B cell (primary cell): Measurements from ENCODE around the gene KATNBL1. TPM values are rescaled to one million over a fixed set of nuclear protein-coding genes. Genes with fewer than 3 reads are reported as not detected.

Experiments used
- ATAC-seq: fragments of 200-7000 bp; cut with Tn5 transposase; one replicate; pipeline ENCODE4 v1.10.0; 2021; ENCODE audit warnings: low read depth, mild to moderate bottlenecking, moderate number of reproducible peaks, moderate library complexity
- CTCF ChIA-PET: fragments of 350-600 bp; sonication (Branson Sonifier 250); formaldehyde crosslinking; loops from one replicate; lab custom pipeline; 2021; ENCODE audit warnings: antibody characterized with exemption, inconsistent platforms; lab: Charles Lee
- POLR2A ChIA-PET: fragments of 350-600 bp; sonication (Branson Sonifier 250); formaldehyde crosslinking; loops from one replicate; lab custom pipeline; 2021; ENCODE audit warnings: antibody characterized with exemption; lab: Charles Lee
- DNase-seq: peaks from one replicate; pipeline ENCODE4 v3.0.0; 2013
- H2AFZ ChIP-seq: 2 replicates; pipeline ENCODE4 v1.6.1; 2012; ENCODE audit warnings: mild to moderate bottlenecking, low read depth, low read length; ENCODE audit not compliant: insufficient read depth, poor library complexity, severe bottlenecking
- H3K27ac ChIP-seq, 2 donors: 1 replicate in 1 of 2; 2 replicates in 1 of 2; pipeline ENCODE4 v1.5.1; 2012 to 2013; ENCODE audit warnings: low read length in 2 of 2, mild to moderate bottlenecking in 2 of 2, moderate library complexity in 1 of 2
- H3K27me3 ChIP-seq, 4 experiments: fragments of 200-600 bp in 1 of 4; sonication (generic) in 1 of 4; replicated peaks in 1 of 4; 1 replicate in 2 of 4; 2 replicates in 2 of 4; pipeline versions ENCODE4 v1.6.1 to v1.7.0; 2013 to 2016; ENCODE audit warnings: low read length in 3 of 4, mild to moderate bottlenecking in 2 of 4, mixed read lengths in 1 of 4, moderate library complexity in 1 of 4; ENCODE audit not compliant: insufficient read depth in 4 of 4, control insufficient read depth in 3 of 4; ENCODE audit errors: control extremely low read depth in 1 of 4
- H3K36me3 ChIP-seq, 2 experiments: replicated peaks in 1 of 2; 1 replicate in 1 of 2; 2 replicates in 1 of 2; pipeline versions ENCODE4 v1.6.1 to v1.7.1; 2013; ENCODE audit warnings: low read length in 1 of 2; ENCODE audit not compliant: insufficient read depth in 2 of 2, control insufficient read depth in 1 of 2; ENCODE audit errors: control extremely low read depth in 1 of 2, extremely low read depth in 1 of 2
- H3K4me1 ChIP-seq, 2 donors: fragments of 200-600 bp in 1 of 2; sonication (generic) in 1 of 2; 1 replicate in 1 of 2; 2 replicates in 1 of 2; pipeline versions ENCODE4 v1.5.1 to v1.6.1; 2013 to 2017; ENCODE audit warnings: low read length in 2 of 2; ENCODE audit not compliant: control insufficient read depth in 2 of 2, insufficient read depth in 2 of 2
- H3K4me2 ChIP-seq: replicated peaks from 2 replicates; pipeline ENCODE3; 2012; ENCODE audit warnings: mild to moderate bottlenecking, low read depth, low read length; ENCODE audit not compliant: poor library complexity, severe bottlenecking
- H3K4me3 ChIP-seq, 5 experiments: fragments of 200-600 bp in 1 of 5; sonication (generic) in 1 of 5; 1 replicate in 3 of 5; 2 replicates in 2 of 5; pipeline versions ENCODE4 v1.5.1 to v1.7.0; 2011 to 2016; ENCODE audit warnings: low read length in 4 of 5, mild to moderate bottlenecking in 4 of 5, low read depth in 2 of 5, control low read depth in 1 of 5, moderate library complexity in 1 of 5; ENCODE audit not compliant: insufficient read depth in 1 of 5; ENCODE audit errors: control extremely low read depth in 1 of 5, extremely low read depth in 1 of 5
- H3K79me2 ChIP-seq: fragments of 200-600 bp; sonication (generic); one replicate; pipeline ENCODE4 v1.6.0; 2016; ENCODE audit warnings: low read length; ENCODE audit not compliant: control insufficient read depth, insufficient read depth
- H3K9ac ChIP-seq: fragments of 200-600 bp; sonication (generic); 2 replicates; pipeline ENCODE4 v1.6.1; 2017; ENCODE audit warnings: mild to moderate bottlenecking, low read length, moderate library complexity
- H3K9me3 ChIP-seq, 3 donors: one replicate each; pipeline versions ENCODE4 v1.6.1 to v1.7.1; 2013; ENCODE audit warnings: low read length in 2 of 3; ENCODE audit not compliant: control insufficient read depth in 2 of 3, insufficient read depth in 1 of 3; ENCODE audit errors: control extremely low read depth in 1 of 3
- H4K20me1 ChIP-seq: 2 replicates; pipeline ENCODE4 v1.6.0; 2012; ENCODE audit warnings: mild to moderate bottlenecking, low read length; ENCODE audit not compliant: insufficient read depth, control insufficient read depth, poor library complexity, severe bottlenecking
- H3K27ac Mint-ChIP-seq: one replicate; pipeline ENCODE4 v1.8.0; 2021; ENCODE audit warnings: mixed read lengths
- H3K27me3 Mint-ChIP-seq: one replicate; pipeline ENCODE4 v1.8.0; 2021; ENCODE audit warnings: mixed read lengths
- H3K4me1 Mint-ChIP-seq: one replicate; pipeline ENCODE4 v1.8.0; 2021; ENCODE audit warnings: mixed read lengths
- H3K4me3 Mint-ChIP-seq: one replicate; pipeline ENCODE4 v1.8.0; 2021; ENCODE audit warnings: mixed read lengths
- H3K9me3 Mint-ChIP-seq: one replicate; pipeline ENCODE4 v1.8.0; 2022; ENCODE audit warnings: mixed read lengths; ENCODE audit not compliant: insufficient read depth
- CTCF ChIP-seq: fragments of 200-600 bp; IDR thresholded peaks from one replicate; pipeline ENCODE4 v1.8.0; 2022; ENCODE audit warnings: antibody characterized with exemption, mild to moderate bottlenecking
- EZH2 ChIP-seq: IDR thresholded peaks from 2 replicates; pipeline ENCODE4 v1.6.1; 2012; ENCODE audit warnings: borderline replicate concordance, low read depth, mild to moderate bottlenecking, moderate library complexity, low read length; ENCODE audit not compliant: insufficient read depth, poor library complexity, severe bottlenecking
- WGBS: methylation state at CpG from one replicate; pipeline ENCODE4 v1.1.5; 2013; ENCODE audit warnings: missing lambda C conversion rate; ENCODE audit not compliant: insufficient coverage; 5-methylcytosine and 5-hydroxymethylcytosine counted together
- intact Hi-C: fragments of 100-400 bp; cut with micrococcal nuclease; formaldehyde crosslinking; loops from one replicate; pipeline ENCODE4 v1.10.0; 2022
- polyA plus RNA-seq: library from polyadenylated mRNA; depleted of rRNA; stranded (reverse); fragments of >200 nt; gene quantifications from 2 replicates; pipeline ENCODE4 v1.2.3, GENCODE V29; 2012
- total RNA-seq, 2 donors: library from RNA; stranded (reverse); fragments of 120-200 nt in 1 of 2; gene quantifications; 1 replicate in 1 of 2; 2 replicates in 1 of 2; pipeline versions ENCODE4 v1.2.3 to v1.2.4, GENCODE V29; 2013 to 2022

The KATNBL1 gene
- total and polyA plus RNA-seq, 2 donors (not counting 1 experiment from before 2014, with no cell fraction given): 22.1 to 54.8 TPM

- H3K4me2 ChIP-seq: no peak overlapping the region
- H4K20me1 ChIP-seq: no peaks in the 10 kb centered on the region
- no peak overlapping the region for H3K27ac ChIP-seq
- H3K9ac ChIP-seq: no peak overlapping the region
- intact Hi-C loops: no loop called here
- H3K79me2 ChIP-seq: no peaks in the 10 kb centered on the region
- CTCF ChIA-PET: no interaction called here
- DNase-seq: no peak
- no peaks in the 10 kb centered on the region for H3K27me3 ChIP-seq
- ATAC-seq: no peak
- POLR2A ChIA-PET: interaction anchor here (0.7 kb wide), 1 partner anchor 15 kb away, joined by 5 read pairs; no protein-coding TSS in a partner anchor
- no peaks in the 10 kb centered on the region for H3K27me3 Mint-ChIP-seq
- H3K9me3 ChIP-seq: peaks cover 13 to 44% (median 34%) of the 10 kb centered on the region in 3 donors
- H3K9me3 Mint-ChIP-seq: peaks cover 14% of the 10 kb centered on the region
- no peak overlapping the region for H3K4me3 Mint-ChIP-seq
- H3K4me1 ChIP-seq: peaks cover 0 to 5% of the 10 kb centered on the region in 2 donors
- no peak overlapping the region for H3K27ac Mint-ChIP-seq
- TF ChIP-seq CTCF: no peak
- no peak for TF ChIP-seq EZH2
- H3K4me1 Mint-ChIP-seq: peaks cover 24% of the 10 kb centered on the region
- H3K36me3 ChIP-seq: peaks cover 15 to 22% of the 10 kb centered on the region in 2 experiments
- no peak overlapping the region for H2AFZ ChIP-seq
- no peak overlapping the region for H3K4me3 ChIP-seq
Observed at GRCh38 chr15:34158355-34158754, 51.5 kb downstream of the KATNBL1 start.

- Mint-ChIP-seq H3K4me1 (peaks cover 15% of the 10 kb centered on the region), H3K4me3 (no peak overlapping the region), H3K9me3 (peaks cover 14% of the 10 kb centered on the region), H3K27ac (peak overlapping the region; percentile 37), H3K27me3 (no peaks in the 10 kb centered on the region)
- Histone ChIP-seq H3K4me1 (peaks cover 0 to 5% of the 10 kb centered on the region in 2 donors), H3K9me3 (peaks cover 12 to 27% (median 17%) of the 10 kb centered on the region in 3 donors), H2AFZ (no peak overlapping the region), H3K27me3 (no peaks in the 10 kb centered on the region), H3K79me2 (no peaks in the 10 kb centered on the region), H4K20me1 (no peaks in the 10 kb centered on the region), H3K9ac (no peak overlapping the region), H3K4me3 (no peak overlapping the region), H3K27ac (no peak overlapping the region), H3K4me2 (no peak overlapping the region), H3K36me3 (peaks cover 17 to 21% of the 10 kb centered on the region in 2 experiments)
- no peak for DNase-seq
- POLR2A ChIA-PET: no interaction called here
- no peak for TF ChIP-seq CTCF
- TF ChIP-seq EZH2: no peak
- CTCF ChIA-PET: interaction anchor here (1.1 kb wide), 1 partner anchor 85 kb away, joined by 4 read pairs; no protein-coding TSS in a partner anchor
- WGBS: 87% methylated on average over 4 of the region's 7 CpGs
- intact Hi-C loops: no loop called here
- no peak for ATAC-seq
Observed at GRCh38 chr15:34155859-34156258, 54.0 kb downstream of the KATNBL1 start.
